Gastrocnemius medialis (tissue), 4 donors: Measurements from ENCODE around the gene PRICKLE3.

Experiments
- CTCF ChIP-seq, 5 experiments: fragments of 450-650 bp in 3 of 5; fragments of 200-600 bp in 2 of 5; sonication (generic) in 2 of 5; IDR thresholded peaks in 4 of 5; conservative IDR thresholded peaks in 1 of 5; 1 replicate in 4 of 5; 2 replicates in 1 of 5; pipeline ENCODE4 v1.5.1; 2016 to 2019; ENCODE audit warnings: antibody characterized with exemption in 5 of 5, mild to moderate bottlenecking in 3 of 5, moderate library complexity in 3 of 5
- POLR2A ChIP-seq, 2 donors: fragments of 450-650 bp; IDR thresholded peaks; one replicate each; pipeline ENCODE4 v1.6.1; 2017; ENCODE audit warnings: antibody characterized with exemption in 2 of 2, mild to moderate bottlenecking in 2 of 2, moderate library complexity in 2 of 2

- peak; percentile 46 to 51 for TF ChIP-seq POLR2A (IDR thresholded peaks at IDR 0.05)
- no peak for TF ChIP-seq CTCF (IDR thresholded peaks at IDR 0.05 in 4 of 5, conservative IDR thresholded peaks at IDR 0.05 in 1 of 5)
Measured at GRCh38 chrX:49172280-49172780, 13.8 kb downstream of the PRICKLE3 start.
